Renal cortical epithelial cell (primary cell): Measurements from ENCODE around the gene SLC16A7. TPM values are rescaled to one million over a fixed set of nuclear protein-coding genes. Genes with fewer than 3 reads are reported as not detected.
"Not testable (repeated sequence)": the region's sequence is repeated elsewhere in the genome, so short reads cannot be mapped to it uniquely, and the experiment has no call there.

Experiments used
- DNase-seq: peaks from one replicate; pipeline ENCODE4 v3.0.0-alpha.2; 2011; ENCODE audit warnings: low read depth
- total RNA-seq: library from RNA; depleted of rRNA; stranded (reverse); fragments of >200 nt; gene quantifications from 2 replicates; pipeline ENCODE4 v1.2.3, GENCODE V29; 2014

SLC16A7 gene
- total RNA-seq, 1 donor from 2014 or later, result 59.0 TPM

DNA sequence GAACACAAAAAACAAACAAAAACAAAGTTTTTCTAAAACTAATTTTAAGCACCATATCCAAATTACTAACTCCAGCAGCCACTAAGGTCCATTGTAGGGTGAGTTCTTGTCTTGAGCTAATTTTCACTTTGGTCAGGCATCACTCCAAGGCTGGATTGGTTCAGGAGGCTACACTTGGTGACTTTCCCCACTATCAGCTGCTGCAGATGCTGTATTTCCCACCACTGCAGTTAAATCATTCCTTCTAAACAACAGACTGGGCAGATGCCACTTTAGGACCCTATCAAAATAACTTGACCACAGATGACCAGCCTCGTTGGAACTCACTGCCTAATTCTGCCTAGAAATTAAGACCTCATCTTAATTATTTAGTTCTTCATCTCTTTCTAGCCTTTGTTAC is 140.5 kb downstream of the SLC16A7 start:
- DNase-seq, result no peak

DNA sequence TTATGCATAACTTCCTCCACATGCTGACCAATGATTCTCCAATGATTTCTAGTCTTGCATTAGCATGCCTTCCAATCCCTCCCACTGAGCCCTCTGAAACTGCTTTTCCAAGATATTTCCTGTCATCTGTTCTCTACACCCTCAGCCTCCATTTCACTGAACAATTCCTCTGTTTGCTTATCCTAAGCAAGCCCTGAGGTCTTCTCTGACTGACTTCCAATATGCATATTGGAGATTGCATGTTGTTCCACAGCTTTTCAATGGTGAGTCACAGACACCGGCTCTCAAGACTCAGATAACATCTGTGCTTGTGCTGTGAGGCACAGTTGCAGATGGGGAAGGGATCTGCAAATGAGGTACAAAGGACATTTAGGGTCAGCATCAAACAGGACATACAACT is 141.0 kb downstream of the SLC16A7 start:
- DNase-seq, result peak; percentile 72

DNA sequence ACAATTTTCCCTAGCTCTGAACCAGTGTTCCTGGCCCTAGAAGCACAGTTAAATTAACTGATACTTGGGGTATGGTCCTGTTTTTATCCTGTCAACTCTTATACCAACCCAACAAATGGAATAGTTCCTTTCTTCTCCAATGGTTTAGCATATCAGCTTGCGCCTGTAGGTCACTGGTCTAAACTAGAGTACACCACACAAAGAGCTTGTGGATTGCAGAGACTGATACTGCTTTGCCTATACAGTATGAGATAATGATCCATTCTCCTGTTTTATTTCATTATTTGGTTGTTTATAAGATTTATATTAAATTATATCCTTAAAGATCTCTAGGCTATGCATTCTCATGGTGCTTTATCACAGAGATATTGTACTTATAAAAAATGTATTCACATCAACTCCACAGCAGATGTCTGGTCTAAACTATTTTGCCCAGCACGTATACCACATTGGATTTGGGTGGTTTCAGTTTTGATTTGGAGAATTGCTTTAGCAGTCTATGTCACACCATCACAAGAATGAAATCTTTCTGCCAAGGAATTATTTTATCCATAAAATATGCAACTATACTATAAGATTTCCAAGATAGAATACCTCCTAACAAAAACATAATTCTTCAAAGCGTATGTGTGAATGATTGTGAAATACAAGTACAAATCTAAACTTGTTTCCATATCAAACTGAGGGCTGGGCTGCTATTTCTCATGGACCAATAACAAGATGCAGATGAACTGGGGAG is 142.1 kb downstream of the SLC16A7 start:
- DNase-seq, result no peak

GRCh38 chr12:59742841-59743240 is 147.0 kb downstream of the SLC16A7 start:
- peak; percentile 9 for DNase-seq

GRCh38 chr12:59744564-59744963 is 148.7 kb downstream of the SLC16A7 start:
- DNase-seq, result no peak

DNA sequence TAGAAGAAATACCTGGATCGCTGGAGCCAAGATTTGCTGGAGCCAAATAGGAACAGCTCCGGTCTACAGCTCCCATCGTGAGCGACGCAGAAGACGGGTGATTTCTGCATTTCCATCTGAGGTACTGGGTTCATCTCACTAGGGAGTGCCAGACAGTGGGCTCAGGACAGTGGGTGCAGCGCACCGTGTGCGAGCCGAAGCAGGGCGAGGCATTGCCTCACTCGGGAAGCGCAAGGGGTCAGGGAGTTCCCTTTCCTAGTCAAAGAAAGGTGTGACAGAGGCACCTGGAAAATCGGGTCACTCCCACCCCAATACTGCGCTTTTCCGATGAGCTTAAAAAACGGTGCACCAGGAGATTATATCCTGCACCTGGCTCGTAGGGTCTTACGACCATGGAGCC is 155.3 kb downstream of the SLC16A7 start:
- DNase-seq, result not testable (repeated sequence)

- DNase-seq, result no peak
These were observed 165.7 kb downstream of the SLC16A7 start for GRCh38 chr12:59761542-59761941.

- no peak for DNase-seq
These were observed 168.0 kb downstream of the SLC16A7 start for GRCh38 chr12:59763835-59764234.

GRCh38 chr12:59768031-59768430 is 172.2 kb downstream of the SLC16A7 start:
- DNase-seq, result no peak

DNA sequence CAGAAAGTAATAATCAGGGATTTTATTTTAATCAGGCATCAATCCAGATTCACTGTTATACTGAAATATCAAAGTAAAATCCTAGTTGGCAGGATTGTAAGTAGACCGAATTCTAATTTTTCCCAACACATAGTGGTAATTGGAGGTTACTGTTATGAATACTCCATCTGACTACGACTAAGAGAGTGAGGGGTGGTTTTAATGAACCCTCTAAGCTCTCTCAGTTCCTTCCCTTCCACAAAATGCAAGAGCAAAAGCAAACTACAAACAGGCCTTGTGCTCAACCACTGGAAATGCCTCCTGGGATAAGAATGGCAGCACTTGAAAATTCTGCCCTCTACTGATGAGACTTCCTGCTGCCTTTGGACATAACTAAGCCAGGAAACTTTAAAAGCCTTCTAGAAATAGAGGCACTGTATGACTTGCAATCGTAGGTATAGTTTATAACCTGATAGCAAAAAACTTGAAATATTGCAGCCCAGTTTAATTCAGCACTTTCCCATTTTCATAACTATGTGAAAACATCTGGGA is 184.8 kb downstream of the SLC16A7 start:
- DNase-seq, result peak; percentile 72

- no peak for DNase-seq
These were observed 191.8 kb downstream of the SLC16A7 start for GRCh38 chr12:59787610-59788009.

DNA sequence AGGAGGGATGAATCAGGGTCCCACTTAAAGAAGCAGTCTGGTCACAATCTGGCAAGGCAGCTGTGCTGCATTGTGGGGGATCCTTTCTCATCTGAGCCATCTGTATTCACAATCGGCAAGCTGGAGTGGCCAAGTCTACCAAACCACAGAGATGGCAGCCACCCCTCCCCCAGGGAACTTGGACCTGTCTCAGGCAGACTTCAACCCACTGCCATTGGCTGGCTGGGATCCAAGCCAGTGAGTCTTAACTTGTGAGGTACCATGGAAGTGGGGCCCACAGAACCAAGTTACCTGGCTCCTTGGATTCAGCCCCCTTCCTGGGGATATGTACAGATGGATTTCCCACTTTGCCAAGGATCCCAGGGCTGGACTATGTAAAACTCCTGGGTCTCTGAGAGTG is 196.8 kb downstream of the SLC16A7 start:
- no peak for DNase-seq

GRCh38 chr12:59803735-59804134 is 207.9 kb downstream of the SLC16A7 start:
- DNase-seq, result peak; percentile 87

GRCh38 chr12:59808317-59808910 is 212.6 kb downstream of the SLC16A7 start:
- peak; percentile 52 for DNase-seq

DNA sequence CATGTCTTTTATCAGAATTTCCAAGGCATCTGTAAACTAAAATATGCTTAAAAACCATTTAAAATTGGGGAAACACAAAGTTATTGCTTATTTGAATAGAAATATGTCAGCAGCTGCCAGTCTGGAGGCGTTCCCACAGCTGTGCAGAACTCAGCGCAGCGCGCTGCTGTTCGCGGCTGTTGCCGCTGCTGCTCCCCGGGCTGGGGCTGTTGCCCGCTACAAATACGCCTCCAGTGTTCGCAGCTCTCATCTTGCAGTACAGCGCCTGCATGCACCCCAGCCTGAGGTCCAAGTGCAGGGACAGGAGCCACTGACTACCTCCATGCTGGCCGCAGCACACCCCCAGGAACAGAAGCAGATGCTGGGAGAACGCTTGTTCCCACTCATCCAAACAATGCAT is 216.2 kb downstream of the SLC16A7 start:
- DNase-seq, result no peak

- DNase-seq, result no peak
These were observed 216.9 kb downstream of the SLC16A7 start for GRCh38 chr12:59812716-59813115.

GRCh38 chr12:59820594-59821011 is 224.8 kb downstream of the SLC16A7 start:
- no peak for DNase-seq

DNA sequence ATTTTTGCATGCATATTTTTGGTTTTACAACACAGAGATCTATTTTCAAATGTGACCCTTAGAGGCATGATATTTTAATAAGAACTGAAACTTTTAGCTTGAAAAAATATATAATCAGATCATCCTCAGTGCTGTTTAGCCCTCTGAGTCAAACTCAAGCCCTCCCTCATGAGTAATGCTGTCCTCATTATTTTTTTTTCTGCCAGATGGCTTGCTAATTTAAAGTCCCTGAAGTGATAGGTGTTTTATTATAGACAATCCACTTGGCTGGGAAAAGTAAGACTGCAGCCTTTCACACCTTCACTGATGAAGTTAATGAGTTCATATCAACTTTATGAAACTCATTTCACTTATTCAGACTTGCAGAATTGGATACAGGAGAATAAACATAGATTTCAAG is 227.7 kb downstream of the SLC16A7 start:
- no peak for DNase-seq

- DNase-seq, result no peak
These were observed 231.9 kb downstream of the SLC16A7 start for GRCh38 chr12:59827767-59828166.

DNA sequence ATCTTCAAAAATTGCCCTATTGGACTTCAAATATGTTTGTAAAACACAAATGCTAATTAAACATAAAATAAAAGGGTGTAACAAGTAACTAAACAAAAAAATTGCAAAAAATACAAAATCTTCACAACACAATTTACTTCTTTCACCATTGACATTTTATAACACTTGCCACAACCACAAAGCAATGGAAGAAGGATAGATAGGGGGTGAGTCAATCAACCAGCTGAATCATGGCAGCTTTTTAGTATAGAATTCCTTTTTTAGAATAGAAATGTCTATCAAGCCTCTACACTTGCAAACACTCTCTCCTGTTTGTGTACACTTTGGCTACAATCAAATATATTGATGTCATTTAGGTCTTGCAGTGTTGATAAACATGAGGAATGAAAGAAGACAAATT is 232.7 kb downstream of the SLC16A7 start:
- DNase-seq, result no peak

DNA sequence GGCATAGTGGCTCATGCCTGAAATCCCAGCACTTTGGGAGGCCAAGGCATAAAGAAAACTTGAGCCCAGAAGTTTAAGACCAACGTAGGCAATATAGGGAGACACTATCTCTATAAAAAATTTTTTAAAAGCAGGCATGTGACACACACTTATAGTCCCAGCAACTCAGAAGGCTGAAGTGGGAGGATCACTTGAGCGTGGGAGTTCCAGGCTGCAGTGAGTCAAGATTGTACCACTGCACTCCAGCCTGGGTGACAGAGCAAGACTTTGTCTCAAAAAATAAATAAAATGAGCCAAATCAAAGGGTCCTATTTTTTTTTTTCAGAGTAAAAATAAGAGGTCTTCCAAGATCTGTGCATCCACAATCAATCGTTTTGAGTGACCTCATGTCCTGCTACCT is 237.6 kb downstream of the SLC16A7 start:
- no peak for DNase-seq

GRCh38 chr12:59834659-59835474 is 239.0 kb downstream of the SLC16A7 start:
- DNase-seq, result peak; percentile 30
